ENCODE measurements around the gene STAMBPL1.
"Not testable (repeated sequence)": the region's sequence is repeated elsewhere in the genome, so short reads cannot be mapped to it uniquely, and the experiment has no call there.

STAMBPL1 gene

DNA sequence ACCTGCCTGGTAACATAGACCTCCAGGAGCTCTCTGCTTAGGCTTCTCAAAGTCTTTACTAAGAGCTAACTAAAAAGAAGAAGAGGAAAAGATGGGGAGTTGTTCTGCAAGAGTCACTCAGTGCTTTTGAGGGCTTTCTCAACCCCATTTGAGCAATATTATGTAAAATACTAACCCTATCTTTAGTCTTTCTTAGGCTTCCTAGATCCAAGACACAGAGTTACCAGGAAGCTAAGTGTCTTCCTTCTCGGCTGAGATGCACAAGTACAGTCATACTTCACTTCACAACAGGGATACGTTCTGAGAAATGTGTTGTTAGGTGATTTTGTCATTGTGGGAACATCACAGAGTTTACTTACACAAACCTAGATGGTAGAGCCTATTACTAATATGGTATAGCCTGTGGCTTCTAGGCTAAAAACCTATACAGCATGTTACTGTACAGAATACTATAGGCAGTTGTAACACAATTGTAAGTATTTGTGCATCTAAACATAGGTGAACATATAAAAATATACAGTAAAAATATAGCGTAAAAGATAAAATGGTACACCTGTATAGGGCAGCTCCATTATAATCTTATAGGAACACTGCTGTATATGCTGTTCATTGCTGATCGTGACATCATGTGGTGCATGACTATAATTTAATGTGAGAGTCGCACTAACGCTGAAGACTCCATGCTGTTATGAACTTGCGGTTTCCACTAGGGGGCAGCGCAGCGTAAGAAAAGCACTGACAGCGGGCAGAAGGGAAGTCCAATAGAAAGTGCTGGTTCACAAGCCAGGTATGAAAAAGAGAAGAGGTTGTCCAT is 44.7 kb upstream of the STAMBPL1 start:
- DNase-seq (ENCODE audit: extremely low read depth, low read depth): peak; percentile 79
- H3K4me3 ChIP-seq (replicated peaks; ENCODE audit: low read depth, low read length): no peak overlapping the region
- peak; percentile 82 for TF ChIP-seq CTCF (IDR thresholded peaks at IDR 0.05; ENCODE audit: low read depth, low read length, missing control alignments)

- DNase-seq (ENCODE audit: extremely low read depth, low read depth): no peak
- no peak for TF ChIP-seq CTCF (IDR thresholded peaks at IDR 0.05; ENCODE audit: low read depth, low read length, missing control alignments)
- H3K4me3 ChIP-seq (replicated peaks; ENCODE audit: low read depth, low read length): no peak overlapping the region
Observed at GRCh38 chr10:88835910-88836221, 44.2 kb upstream of the STAMBPL1 start.

- DNase-seq (ENCODE audit: extremely low read depth, low read depth); H3K4me3 ChIP-seq (replicated peaks; ENCODE audit: low read depth, low read length): not testable (repeated sequence)
Observed at GRCh38 chr10:88837632-88838031, 42.4 kb upstream of the STAMBPL1 start.

DNA sequence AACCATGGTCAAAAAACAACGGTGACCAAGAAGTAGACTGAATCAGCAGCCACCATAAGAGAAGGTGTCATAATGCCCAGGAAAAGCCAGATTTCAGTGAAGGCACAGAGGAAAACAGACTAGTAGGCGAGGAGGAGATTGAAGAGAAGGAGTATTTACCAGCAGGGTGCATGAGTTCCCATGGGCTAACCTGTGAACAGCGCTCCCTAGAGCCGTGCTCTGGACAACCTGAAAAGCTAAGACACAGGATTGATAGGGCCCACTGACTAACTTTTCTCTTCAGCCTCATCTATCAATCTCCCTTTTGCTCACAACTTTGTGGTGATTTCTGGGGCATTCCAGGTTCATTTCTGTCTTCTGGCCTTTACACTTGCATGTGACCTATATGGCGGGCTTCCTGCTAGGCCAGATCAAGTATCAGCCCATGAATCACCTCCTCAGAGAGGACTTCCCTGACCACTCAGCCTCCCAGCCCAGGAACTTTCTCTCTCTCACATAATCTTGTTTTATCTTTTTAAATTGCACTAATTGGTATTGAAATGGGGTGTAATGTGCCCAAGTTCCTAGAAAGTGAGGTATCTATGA is 41.2 kb upstream of the STAMBPL1 start:
- no peak overlapping the region for H3K4me3 ChIP-seq (replicated peaks; ENCODE audit: low read depth, low read length)
- no peak for TF ChIP-seq CTCF (IDR thresholded peaks at IDR 0.05; ENCODE audit: low read depth, low read length, missing control alignments)
- no peak for DNase-seq (ENCODE audit: extremely low read depth, low read depth)

DNA sequence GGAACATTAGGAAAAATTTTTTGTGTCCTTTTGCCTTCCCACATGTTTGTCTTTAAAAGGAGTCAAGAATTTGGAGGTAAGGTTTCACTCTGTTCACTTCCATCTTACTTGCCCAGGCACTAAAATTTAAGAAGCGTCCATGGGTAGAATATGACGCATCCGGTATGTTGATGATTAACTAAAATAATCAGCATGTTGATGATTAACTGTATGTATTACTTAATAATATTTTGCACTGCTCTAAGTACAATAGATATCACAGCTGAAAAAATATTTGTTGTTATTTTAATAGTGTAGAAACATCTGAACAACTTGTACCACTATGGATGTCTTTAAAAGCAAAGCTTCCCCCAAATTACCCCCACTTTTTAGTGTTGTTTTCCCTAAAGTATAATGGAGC is 39.9 kb upstream of the STAMBPL1 start:
- H3K4me3 ChIP-seq (replicated peaks; ENCODE audit: low read depth, low read length): no peak overlapping the region
- DNase-seq (ENCODE audit: extremely low read depth, low read depth): no peak
- no peak for TF ChIP-seq CTCF (IDR thresholded peaks at IDR 0.05; ENCODE audit: low read depth, low read length, missing control alignments)

GRCh38 chr10:88840881-88841280 is 39.2 kb upstream of the STAMBPL1 start:
- DNase-seq (ENCODE audit: extremely low read depth, low read depth): no peak
- TF ChIP-seq CTCF (IDR thresholded peaks at IDR 0.05; ENCODE audit: low read depth, low read length, missing control alignments): no peak
- H3K4me3 ChIP-seq (replicated peaks; ENCODE audit: low read depth, low read length): no peak overlapping the region

DNA sequence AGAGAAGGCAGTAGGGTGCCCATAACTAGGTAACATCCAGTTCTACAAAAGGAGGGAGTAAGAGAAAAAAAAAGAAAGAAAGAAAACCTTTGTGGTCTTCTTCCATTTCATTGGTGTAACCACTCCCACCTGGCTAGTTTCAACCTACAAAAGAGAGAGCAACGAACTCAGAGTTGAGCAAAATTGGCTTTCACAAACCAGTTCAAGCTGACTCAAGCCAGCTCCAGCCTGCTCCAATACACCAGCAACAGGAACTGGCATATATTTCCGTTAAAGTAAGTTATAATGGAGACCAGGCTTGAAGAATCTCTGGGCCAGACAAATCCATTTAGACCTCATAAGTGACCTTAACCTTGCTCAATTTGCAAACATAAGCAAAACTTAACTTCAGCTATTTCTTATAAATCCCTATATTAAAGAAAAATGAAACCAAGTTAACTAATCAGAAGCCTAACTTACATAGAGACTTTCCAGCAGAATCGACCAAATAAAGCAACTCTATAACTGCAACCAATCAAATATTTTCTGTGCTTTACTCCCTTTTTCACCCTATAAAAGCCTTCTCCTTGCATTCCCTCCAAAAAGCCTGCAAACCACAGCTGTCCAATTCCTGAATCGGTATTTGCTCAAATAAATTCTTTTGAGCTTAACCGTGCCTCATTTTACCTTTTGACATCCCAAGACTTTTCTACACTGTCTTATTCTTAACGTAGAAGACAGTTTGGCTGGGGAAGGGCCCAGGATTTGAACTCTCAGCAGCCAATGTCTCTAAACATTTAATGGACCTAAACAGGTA is 38.5 kb upstream of the STAMBPL1 start:
- DNase-seq (ENCODE audit: extremely low read depth, low read depth): no peak
- no peak for TF ChIP-seq CTCF (IDR thresholded peaks at IDR 0.05; ENCODE audit: low read depth, low read length, missing control alignments)
- H3K4me3 ChIP-seq (replicated peaks; ENCODE audit: low read depth, low read length): no peak overlapping the region

All from HFF-Myc (cell line).